GM12878 (cell line): ENCODE data around the gene SLAMF1. TPM values are rescaled to one million over a fixed set of nuclear protein-coding genes. Genes with fewer than 3 reads are reported as not detected.

ENCODE experiments used
- BCL11A ChIP-seq: IDR thresholded peaks from 2 replicates; pipeline ENCODE4 v1.6.1; 2011; ENCODE audit warnings: low read depth, low read length
- CEBPB ChIP-seq, 2 experiments: fragments of 150-350 bp in 1 of 2; IDR thresholded peaks; 2 replicates each; pipeline ENCODE4 v1.6.1; 2012 to 2014; ENCODE audit warnings: low read depth in 2 of 2, low read length in 2 of 2, borderline replicate concordance in 1 of 2, inconsistent platforms in 1 of 2
- HDAC2 ChIP-seq: fragments of 200-600 bp; sonication (generic); IDR thresholded peaks from 2 replicates; pipeline ENCODE4 v1.6.1; 2017
- MXI1 ChIP-seq: fragments of 150-350 bp; IDR thresholded peaks from 2 replicates; pipeline ENCODE4 v1.6.1; 2011; ENCODE audit warnings: low read depth, mild to moderate bottlenecking, inconsistent platforms, low read length, improper control_type of control experiment
- RUNX3 ChIP-seq: IDR thresholded peaks from 2 replicates; pipeline ENCODE4 v1.6.1; 2012; ENCODE audit warnings: low read length, inconsistent platforms
- SPI1 ChIP-seq: IDR thresholded peaks from 2 replicates; pipeline ENCODE4 v1.6.1; 2011; ENCODE audit warnings: low read depth, mild to moderate bottlenecking, low read length, moderate library complexity, borderline replicate concordance; ENCODE audit not compliant: insufficient read depth
- ZNF384 ChIP-seq: IDR thresholded peaks from 2 replicates; pipeline ENCODE4 v1.6.1; 2012; ENCODE audit warnings: low read depth, mild to moderate bottlenecking, low read length, improper control_type of control experiment, borderline replicate concordance
- polyA plus RNA-seq, 11 experiments: library from polyadenylated mRNA; depleted of rRNA in 4 of 11; unstranded in 6 of 11; stranded (reverse) in 5 of 11; fragments of >200 nt; fragmentation: Nextera tagmentation in 4 of 11; fragmentation: Illumina TruSeq in 1 of 11; extraction: Ambion mirVana in 4 of 11; extraction: Trizol in 1 of 11; gene quantifications; 1 replicate in 1 of 11; 2 replicates in 10 of 11; pipeline versions ENCODE4 v1.2.1 to v1.2.3, GENCODE V29; 2011 to 2016; ENCODE audit warnings: inconsistent platforms in 2 of 11, missing spikeins in 2 of 11, low read depth in 1 of 11
- total RNA-seq, 4 experiments: library from RNA; depleted of rRNA in 3 of 4; stranded (reverse); fragments of >200 nt in 3 of 4; fragmentation: Illumina TruSeq in 1 of 4; extraction: Trizol in 1 of 4; gene quantifications; 2 replicates each; pipeline versions ENCODE4 v1.2.1 to v1.2.3, GENCODE V29; 2013 to 2021
- TF ChIP-seq, protein P1 (sequence below): fragments of 450-650 bp; IDR thresholded peaks from 2 replicates; pipeline ENCODE4 v1.6.1; 2017; ENCODE audit warnings: low read depth, mild to moderate bottlenecking, moderate library complexity
- TF ChIP-seq, protein P2 (sequence below): IDR thresholded peaks from 2 replicates; pipeline ENCODE4 v1.6.1; 2011; ENCODE audit warnings: borderline replicate concordance, low read depth, mild to moderate bottlenecking, moderate library complexity, mixed read lengths, low read length; ENCODE audit not compliant: insufficient read depth; ENCODE audit errors: extremely low read length
- TF ChIP-seq, protein P3 (sequence below): fragments of 450-650 bp; IDR thresholded peaks from 2 replicates; pipeline ENCODE4 v1.6.1; 2017; ENCODE audit warnings: mild to moderate bottlenecking, moderate library complexity
- TF ChIP-seq, protein P4 (sequence below): fragments of 450-650 bp; IDR thresholded peaks from 2 replicates; pipeline ENCODE4 v1.6.1; 2016; ENCODE audit warnings: mild to moderate bottlenecking, moderate library complexity, borderline replicate concordance
- TF ChIP-seq, protein P5 (sequence below): IDR thresholded peaks from 2 replicates; pipeline ENCODE4 v1.6.1; 2012; ENCODE audit warnings: low read length, inconsistent platforms

SLAMF1 gene
- total and polyA plus RNA-seq, 10 of the 15 experiments (the other 5 are each of a cell fraction or from before 2014, with no cell fraction given): 87.3 to 260 (median 131) TPM

DNA sequence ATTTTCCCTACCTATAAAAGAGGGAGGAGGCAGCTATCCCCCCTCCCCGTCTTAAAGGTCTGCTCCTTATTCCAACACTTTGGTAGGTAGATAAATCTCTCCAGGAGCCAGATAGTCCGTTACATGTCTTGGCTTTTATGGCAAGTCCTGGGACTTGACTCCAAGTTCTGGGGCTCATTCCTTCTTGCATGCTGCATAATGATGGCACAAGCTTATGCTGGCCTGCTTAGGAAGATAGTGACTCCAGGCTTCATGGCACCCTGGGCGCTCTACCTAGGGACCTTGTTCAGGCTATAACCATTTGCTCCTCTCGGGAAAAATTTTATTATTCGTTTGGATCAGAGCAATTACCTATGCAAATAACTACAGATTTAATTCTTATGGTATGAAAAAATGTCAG is 3.7 kb downstream of the SLAMF1 start (continued):
- TF ChIP-seq, protein P1, sequence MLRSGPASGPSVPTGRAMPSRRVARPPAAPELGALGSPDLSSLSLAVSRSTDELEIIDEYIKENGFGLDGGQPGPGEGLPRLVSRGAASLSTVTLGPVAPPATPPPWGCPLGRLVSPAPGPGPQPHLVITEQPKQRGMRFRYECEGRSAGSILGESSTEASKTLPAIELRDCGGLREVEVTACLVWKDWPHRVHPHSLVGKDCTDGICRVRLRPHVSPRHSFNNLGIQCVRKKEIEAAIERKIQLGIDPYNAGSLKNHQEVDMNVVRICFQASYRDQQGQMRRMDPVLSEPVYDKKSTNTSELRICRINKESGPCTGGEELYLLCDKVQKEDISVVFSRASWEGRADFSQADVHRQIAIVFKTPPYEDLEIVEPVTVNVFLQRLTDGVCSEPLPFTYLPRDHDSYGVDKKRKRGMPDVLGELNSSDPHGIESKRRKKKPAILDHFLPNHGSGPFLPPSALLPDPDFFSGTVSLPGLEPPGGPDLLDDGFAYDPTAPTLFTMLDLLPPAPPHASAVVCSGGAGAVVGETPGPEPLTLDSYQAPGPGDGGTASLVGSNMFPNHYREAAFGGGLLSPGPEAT: peak; percentile 16; the same call in 1 of the 2 replicates
- TF ChIP-seq, protein P2, sequence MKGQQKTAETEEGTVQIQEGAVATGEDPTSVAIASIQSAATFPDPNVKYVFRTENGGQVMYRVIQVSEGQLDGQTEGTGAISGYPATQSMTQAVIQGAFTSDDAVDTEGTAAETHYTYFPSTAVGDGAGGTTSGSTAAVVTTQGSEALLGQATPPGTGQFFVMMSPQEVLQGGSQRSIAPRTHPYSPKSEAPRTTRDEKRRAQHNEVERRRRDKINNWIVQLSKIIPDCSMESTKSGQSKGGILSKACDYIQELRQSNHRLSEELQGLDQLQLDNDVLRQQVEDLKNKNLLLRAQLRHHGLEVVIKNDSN: no peak
- TF ChIP-seq CEBPB (IDR thresholded peaks at IDR 0.05; ENCODE audit: borderline replicate concordance in 1 of 2, low read depth in 2 of 2, low read length in 2 of 2) (peak in 1 of 2 experiments; percentile 8; a peak in 1 of 4 replicates), HDAC2 (no peak), BCL11A (no peak), ZNF384 (no peak), MXI1 (no peak), SPI1 (no peak), RUNX3 (no peak)
- TF ChIP-seq, protein P3, sequence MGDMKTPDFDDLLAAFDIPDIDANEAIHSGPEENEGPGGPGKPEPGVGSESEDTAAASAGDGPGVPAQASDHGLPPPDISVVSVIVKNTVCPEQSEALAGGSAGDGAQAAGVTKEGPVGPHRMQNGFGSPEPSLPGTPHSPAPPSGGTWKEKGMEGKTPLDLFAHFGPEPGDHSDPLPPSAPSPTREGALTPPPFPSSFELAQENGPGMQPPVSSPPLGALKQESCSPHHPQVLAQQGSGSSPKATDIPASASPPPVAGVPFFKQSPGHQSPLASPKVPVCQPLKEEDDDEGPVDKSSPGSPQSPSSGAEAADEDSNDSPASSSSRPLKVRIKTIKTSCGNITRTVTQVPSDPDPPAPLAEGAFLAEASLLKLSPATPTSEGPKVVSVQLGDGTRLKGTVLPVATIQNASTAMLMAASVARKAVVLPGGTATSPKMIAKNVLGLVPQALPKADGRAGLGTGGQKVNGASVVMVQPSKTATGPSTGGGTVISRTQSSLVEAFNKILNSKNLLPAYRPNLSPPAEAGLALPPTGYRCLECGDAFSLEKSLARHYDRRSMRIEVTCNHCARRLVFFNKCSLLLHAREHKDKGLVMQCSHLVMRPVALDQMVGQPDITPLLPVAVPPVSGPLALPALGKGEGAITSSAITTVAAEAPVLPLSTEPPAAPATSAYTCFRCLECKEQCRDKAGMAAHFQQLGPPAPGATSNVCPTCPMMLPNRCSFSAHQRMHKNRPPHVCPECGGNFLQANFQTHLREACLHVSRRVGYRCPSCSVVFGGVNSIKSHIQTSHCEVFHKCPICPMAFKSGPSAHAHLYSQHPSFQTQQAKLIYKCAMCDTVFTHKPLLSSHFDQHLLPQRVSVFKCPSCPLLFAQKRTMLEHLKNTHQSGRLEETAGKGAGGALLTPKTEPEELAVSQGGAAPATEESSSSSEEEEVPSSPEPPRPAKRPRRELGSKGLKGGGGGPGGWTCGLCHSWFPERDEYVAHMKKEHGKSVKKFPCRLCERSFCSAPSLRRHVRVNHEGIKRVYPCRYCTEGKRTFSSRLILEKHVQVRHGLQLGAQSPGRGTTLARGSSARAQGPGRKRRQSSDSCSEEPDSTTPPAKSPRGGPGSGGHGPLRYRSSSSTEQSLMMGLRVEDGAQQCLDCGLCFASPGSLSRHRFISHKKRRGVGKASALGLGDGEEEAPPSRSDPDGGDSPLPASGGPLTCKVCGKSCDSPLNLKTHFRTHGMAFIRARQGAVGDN: no peak
- TF ChIP-seq, protein P4, sequence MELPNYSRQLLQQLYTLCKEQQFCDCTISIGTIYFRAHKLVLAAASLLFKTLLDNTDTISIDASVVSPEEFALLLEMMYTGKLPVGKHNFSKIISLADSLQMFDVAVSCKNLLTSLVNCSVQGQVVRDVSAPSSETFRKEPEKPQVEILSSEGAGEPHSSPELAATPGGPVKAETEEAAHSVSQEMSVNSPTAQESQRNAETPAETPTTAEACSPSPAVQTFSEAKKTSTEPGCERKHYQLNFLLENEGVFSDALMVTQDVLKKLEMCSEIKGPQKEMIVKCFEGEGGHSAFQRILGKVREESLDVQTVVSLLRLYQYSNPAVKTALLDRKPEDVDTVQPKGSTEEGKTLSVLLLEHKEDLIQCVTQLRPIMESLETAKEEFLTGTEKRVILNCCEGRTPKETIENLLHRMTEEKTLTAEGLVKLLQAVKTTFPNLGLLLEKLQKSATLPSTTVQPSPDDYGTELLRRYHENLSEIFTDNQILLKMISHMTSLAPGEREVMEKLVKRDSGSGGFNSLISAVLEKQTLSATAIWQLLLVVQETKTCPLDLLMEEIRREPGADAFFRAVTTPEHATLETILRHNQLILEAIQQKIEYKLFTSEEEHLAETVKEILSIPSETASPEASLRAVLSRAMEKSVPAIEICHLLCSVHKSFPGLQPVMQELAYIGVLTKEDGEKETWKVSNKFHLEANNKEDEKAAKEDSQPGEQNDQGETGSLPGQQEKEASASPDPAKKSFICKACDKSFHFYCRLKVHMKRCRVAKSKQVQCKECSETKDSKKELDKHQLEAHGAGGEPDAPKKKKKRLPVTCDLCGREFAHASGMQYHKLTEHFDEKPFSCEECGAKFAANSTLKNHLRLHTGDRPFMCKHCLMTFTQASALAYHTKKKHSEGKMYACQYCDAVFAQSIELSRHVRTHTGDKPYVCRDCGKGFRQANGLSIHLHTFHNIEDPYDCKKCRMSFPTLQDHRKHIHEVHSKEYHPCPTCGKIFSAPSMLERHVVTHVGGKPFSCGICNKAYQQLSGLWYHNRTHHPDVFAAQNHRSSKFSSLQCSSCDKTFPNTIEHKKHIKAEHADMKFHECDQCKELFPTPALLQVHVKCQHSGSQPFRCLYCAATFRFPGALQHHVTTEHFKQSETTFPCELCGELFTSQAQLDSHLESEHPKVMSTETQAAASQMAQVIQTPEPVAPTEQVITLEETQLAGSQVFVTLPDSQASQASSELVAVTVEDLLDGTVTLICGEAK: 0 out of 2 replicates have a peak, but pooled peaks have one; percentile 1
- TF ChIP-seq, protein P5, sequence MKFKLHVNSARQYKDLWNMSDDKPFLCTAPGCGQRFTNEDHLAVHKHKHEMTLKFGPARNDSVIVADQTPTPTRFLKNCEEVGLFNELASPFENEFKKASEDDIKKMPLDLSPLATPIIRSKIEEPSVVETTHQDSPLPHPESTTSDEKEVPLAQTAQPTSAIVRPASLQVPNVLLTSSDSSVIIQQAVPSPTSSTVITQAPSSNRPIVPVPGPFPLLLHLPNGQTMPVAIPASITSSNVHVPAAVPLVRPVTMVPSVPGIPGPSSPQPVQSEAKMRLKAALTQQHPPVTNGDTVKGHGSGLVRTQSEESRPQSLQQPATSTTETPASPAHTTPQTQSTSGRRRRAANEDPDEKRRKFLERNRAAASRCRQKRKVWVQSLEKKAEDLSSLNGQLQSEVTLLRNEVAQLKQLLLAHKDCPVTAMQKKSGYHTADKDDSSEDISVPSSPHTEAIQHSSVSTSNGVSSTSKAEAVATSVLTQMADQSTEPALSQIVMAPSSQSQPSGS: peak; percentile 37; the same call in 1 of the 2 replicates
